ENCODE data around the gene SLC52A1.

The SLC52A1 gene

GRCh38 chr17:5065227-5065744 is 30.1 kb upstream of the SLC52A1 start:
- H3K27ac ChIP-seq, result no peak overlapping the region
- TF ChIP-seq CTCF (conservative IDR thresholded peaks at IDR 0.05), result no peak

- no peak overlapping the region for H3K27ac ChIP-seq
- TF ChIP-seq CTCF (conservative IDR thresholded peaks at IDR 0.05), result no peak
Observed at GRCh38 chr17:5055543-5055942, 20.3 kb upstream of the SLC52A1 start.

- H3K27ac ChIP-seq, result no peak overlapping the region
- no peak for TF ChIP-seq CTCF (conservative IDR thresholded peaks at IDR 0.05)
Observed at GRCh38 chr17:5050278-5050677, 15.1 kb upstream of the SLC52A1 start.

GRCh38 chr17:5049314-5049841 is 14.2 kb upstream of the SLC52A1 start:
- no peak for TF ChIP-seq CTCF (conservative IDR thresholded peaks at IDR 0.05)
- H3K27ac ChIP-seq, result no peak overlapping the region

GRCh38 chr17:5047446-5047845 is 12.2 kb upstream of the SLC52A1 start:
- TF ChIP-seq CTCF (conservative IDR thresholded peaks at IDR 0.05), result no peak
- no peak overlapping the region for H3K27ac ChIP-seq

GRCh38 chr17:5045496-5045895 is 10.3 kb upstream of the SLC52A1 start:
- no peak for TF ChIP-seq CTCF (conservative IDR thresholded peaks at IDR 0.05)

GRCh38 chr17:5044630-5045029 is 9.4 kb upstream of the SLC52A1 start:
- TF ChIP-seq CTCF (conservative IDR thresholded peaks at IDR 0.05), result no peak
- H3K27ac ChIP-seq, result no peak overlapping the region

More at GRCh38 chr17:5045496-5045895, 10.3 kb upstream of the SLC52A1 start:
- no peak overlapping the region for H3K27ac ChIP-seq
